Gastroesophageal sphincter (tissue), 2 donors: Measurements from ENCODE around the gene FGF23.

ENCODE experiments used
- POLR2A ChIP-seq, 2 donors: fragments of 450-650 bp; IDR thresholded peaks; one replicate each; pipeline ENCODE4 v1.6.1; 2017; ENCODE audit warnings: antibody characterized with exemption in 2 of 2, mild to moderate bottlenecking in 2 of 2, moderate library complexity in 1 of 2
- POLR2AphosphoS5 ChIP-seq: sonication (generic); formaldehyde crosslinking; IDR thresholded peaks from one replicate; pipeline ENCODE4 v1.6.1; 2017; ENCODE audit warnings: antibody characterized with exemption

GRCh38 chr12:4353785-4354208, 25.7 kb downstream of the FGF23 start:
- TF ChIP-seq POLR2A (IDR thresholded peaks at IDR 0.05) (no peak), POLR2AphosphoS5 (no peak)
